AG04449 (cell line): ENCODE data around the gene FAM3B.

ENCODE experiments used
- CTCF ChIA-PET: fragments of 350-600 bp; formaldehyde crosslinking; extraction: SDS; loops from one replicate; lab custom pipeline; 2021; ENCODE audit warnings: antibody characterized with exemption; lab: Yijun Ruan, JAX
- POLR2A ChIA-PET: fragments of 400-600, 350-600 bp; formaldehyde crosslinking; extraction: SDS; loops from one replicate; lab custom pipeline; 2020; ENCODE audit warnings: antibody characterized with exemption, inconsistent platforms; lab: Yijun Ruan, JAX
- DNase-seq: peaks from one replicate; pipeline ENCODE4 v3.0.0-alpha.2; 2010; ENCODE audit warnings: low read depth, low spot score
- H3K4me3 ChIP-seq: 2 replicates; pipeline ENCODE4 v1.5.1; 2011; ENCODE audit warnings: low read depth, mild to moderate bottlenecking, control low read depth, low read length
- CTCF ChIP-seq: IDR thresholded peaks from one replicate; pipeline ENCODE4 v1.5.1; 2011; ENCODE audit warnings: mild to moderate bottlenecking, moderate library complexity, low read length, control low read depth, inconsistent platforms; ENCODE audit not compliant: insufficient read depth; ENCODE audit errors: missing control alignments

FAM3B gene

GRCh38 chr21:41282412-41282811 is 34.2 kb upstream of the FAM3B start:
- ChIA-PET CTCF (interaction anchor here (0.7 to 9.1 kb wide), 33 partner anchors 8 to 835 kb away, joined by 3 to 153 read pairs (median 5); partner anchors contain the start of gene MX2), POLR2A (no interaction called here)
- no peak overlapping the region for H3K4me3 ChIP-seq
- no peak for TF ChIP-seq CTCF
- DNase-seq = no peak

DNA sequence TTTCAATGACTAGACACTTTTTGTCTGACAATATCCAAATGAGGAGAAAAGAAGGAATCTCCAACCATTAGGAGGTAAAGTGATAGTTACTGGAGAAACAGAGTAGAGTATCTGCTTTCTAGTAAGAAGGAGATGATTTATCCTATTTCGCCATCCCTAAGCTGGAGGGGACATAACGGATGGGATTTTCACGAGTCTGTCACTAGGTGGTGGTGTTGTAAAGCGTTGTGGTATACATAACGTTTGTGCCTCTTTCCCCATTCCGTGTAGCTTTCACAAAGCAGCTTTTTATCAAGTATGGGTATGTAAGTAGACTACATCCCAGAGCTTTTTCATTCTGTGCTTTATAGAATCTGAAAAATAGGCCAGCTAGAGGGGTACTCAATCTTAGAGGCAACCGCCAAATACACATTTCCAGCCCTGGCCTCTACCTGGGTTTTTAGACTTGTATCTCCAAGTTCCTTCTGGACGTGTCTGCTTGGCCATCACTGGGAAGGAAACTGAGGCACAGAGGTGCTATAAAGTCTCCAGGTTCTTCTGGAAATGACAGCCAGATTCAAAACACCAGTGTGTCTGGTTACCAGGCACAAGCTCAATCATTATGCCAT is 33.3 kb upstream of the FAM3B start:
- no peak overlapping the region for H3K4me3 ChIP-seq
- ChIA-PET POLR2A (no interaction called here), CTCF (interaction anchor here (0.6 to 9.1 kb wide), 55 partner anchors 9 to 975 kb away, joined by 3 to 153 read pairs (median 4); partner anchors contain the start of gene MX2)
- peak; percentile 45 for DNase-seq
- TF ChIP-seq CTCF = peak; percentile 74

- POLR2A ChIA-PET = no interaction called here
- CTCF ChIA-PET = interaction anchor here (0.8 kb wide), 1 partner anchor 323 kb away, joined by 3 read pairs; no protein-coding TSS in a partner anchor
- H3K4me3 ChIP-seq = no peak overlapping the region
- no peak for TF ChIP-seq CTCF
- no peak for DNase-seq
Measured at GRCh38 chr21:41289431-41289830, 27.2 kb upstream of the FAM3B start.

DNA sequence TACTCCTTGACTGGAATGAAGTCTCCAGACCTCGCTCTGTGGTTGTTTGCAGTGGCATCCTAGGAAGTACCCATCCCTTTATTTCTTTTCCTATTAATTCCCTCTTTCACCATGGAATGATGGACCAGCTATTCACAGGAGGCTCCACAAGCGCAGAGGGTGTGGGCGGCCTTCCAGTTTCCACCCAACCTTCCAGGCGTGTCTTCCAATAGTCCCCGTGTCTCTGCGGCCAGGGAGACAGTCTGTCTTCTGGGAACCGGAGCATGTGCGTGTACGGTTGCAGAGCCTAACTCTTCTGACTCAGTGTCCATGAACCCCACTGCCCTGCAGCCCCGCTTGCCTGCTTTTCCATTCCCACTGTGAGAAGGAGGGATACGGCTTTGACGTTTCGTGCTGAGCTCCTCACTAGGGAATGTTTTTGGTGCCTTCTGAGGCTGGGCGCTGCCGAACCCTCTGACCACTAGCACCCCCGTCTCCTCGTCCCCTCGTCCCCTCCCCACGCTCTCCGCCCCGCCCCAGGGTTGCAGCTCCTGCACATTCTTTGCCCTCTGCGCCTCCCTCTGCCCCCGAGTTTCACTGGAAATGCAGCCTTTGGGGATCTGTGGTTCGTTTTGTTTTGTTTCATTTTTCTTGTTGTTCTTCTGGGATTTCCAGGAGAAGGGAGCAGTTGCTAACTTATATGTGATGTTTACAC is 26.3 kb upstream of the FAM3B start:
- no peak overlapping the region for H3K4me3 ChIP-seq
- TF ChIP-seq CTCF = no peak
- no peak for DNase-seq
- ChIA-PET POLR2A (no interaction called here), CTCF (interaction anchor here (0.8 to 1.0 kb wide), 3 partner anchors 9 to 322 kb away, joined by 3 read pairs; no protein-coding TSS in a partner anchor)

GRCh38 chr21:41294548-41295231 is 21.9 kb upstream of the FAM3B start:
- POLR2A ChIA-PET = no interaction called here
- no peak for TF ChIP-seq CTCF
- DNase-seq = no peak
- CTCF ChIA-PET = no interaction called here
- no peak overlapping the region for H3K4me3 ChIP-seq
